GM18517 (cell line): Measurements from ENCODE around the gene MMP14.
"Not testable (repeated sequence)": the region's sequence is repeated elsewhere in the genome, so short reads cannot be mapped to it uniquely, and the experiment has no call there.

Source experiments
- ATAC-seq: cut with Tn5 transposase; IDR thresholded peaks from one replicate; pipeline ENCODE4 v1.9.1; 2021; ENCODE audit warnings: mild to moderate bottlenecking, moderate library complexity; ENCODE audit not compliant: unreplicated experiment

MMP14 gene

GRCh38 chr14:22856428-22856827, 20.0 kb downstream of the MMP14 start:
- no peak for ATAC-seq

- ATAC-seq, result not testable (repeated sequence)
These were observed 24.0 kb downstream of the MMP14 start for GRCh38 chr14:22860377-22860776.

- ATAC-seq, result no peak
These were observed 25.3 kb downstream of the MMP14 start for GRCh38 chr14:22861651-22862050.

DNA sequence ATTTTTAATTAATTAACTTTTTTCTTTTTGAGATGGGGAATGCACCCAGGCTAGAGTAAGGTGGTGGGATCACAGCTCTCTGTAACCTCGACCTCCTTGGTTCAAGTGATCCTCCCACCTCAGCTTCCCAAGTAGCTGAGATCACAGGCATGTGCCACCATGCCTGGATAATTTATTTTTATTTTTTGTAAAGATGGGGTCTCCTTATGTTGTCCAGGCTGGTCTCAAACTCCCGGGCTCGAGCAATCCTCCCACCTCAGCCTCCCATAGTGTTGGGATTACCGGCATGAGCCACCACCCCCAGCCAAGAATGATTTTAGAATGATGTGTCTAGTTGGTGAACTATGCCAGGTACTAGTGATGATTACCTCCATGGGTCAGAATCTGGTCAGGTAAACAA, 28.6 kb downstream of the MMP14 start:
- ATAC-seq, result no peak

GRCh38 chr14:22865424-22866405, 29.3 kb downstream of the MMP14 start:
- ATAC-seq, result no peak

DNA sequence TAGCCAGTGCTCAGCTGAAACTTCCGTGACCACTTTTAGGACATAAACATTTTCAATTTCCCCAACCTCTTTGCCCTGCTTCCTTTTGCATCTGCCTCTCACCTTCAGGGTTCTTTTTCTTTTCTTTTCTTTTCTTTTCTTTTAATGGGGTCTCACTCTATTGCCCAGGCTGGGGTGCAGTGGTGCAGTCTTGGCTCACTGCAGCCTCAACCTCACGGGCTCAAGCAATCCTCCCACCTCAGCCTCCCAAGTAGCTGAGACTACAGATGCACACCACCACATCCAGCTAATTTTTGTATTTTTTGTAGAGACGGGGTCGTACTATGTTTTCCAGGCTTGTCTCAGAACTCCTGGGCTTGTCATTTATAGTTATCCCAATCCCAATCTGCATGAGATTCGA, 30.5 kb downstream of the MMP14 start:
- no peak for ATAC-seq

GRCh38 chr14:22870811-22871223, 34.4 kb downstream of the MMP14 start:
- peak; percentile 49 for ATAC-seq

- peak; percentile 73 for ATAC-seq
These were observed 35.0 kb downstream of the MMP14 start, which contains the start of gene LRP10 for GRCh38 chr14:22871224-22872032. Gene LRP10 (plus strand): TSS chr14:22871740. CDS start chr14:22872304, 564 bp downstream.

- ATAC-seq, result peak; percentile 2
These were observed 35.8 kb downstream of the MMP14 start for GRCh38 chr14:22872033-22872832.

DNA sequence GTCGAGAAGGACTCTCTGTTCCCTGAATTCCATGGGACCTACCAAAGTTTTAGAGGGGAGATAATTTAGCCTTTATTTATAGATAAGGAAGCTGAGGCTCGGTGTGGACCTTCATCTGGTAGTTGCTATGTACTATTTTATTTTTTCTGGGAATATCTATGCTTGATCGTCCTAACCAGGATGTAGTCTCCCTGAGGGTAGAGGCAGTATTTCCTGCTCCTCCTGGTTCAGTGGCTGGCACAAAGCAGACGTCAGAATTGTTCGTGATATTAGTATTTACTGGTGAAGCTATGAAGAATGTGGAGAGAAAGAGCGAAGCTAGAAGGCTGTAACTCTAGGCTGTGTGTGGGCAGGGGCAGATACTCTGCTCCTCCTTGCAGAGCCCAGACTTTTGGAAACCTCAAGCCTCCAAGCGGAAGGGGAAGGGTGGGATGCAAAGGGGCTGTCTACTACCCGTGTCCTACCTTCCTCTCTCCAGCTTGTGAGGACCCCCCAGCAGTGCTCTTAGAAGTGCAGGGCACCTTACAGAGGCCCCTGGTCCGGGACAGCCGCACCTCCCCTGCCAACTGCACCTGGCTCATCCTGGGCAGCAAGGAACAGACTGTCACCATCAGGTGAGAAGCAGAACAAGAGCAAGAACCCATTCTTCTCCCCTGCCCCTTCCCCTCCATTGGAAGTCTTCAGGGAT, 36.6 kb downstream of the MMP14 start:
- no peak for ATAC-seq

GRCh38 chr14:22875003-22875747, 38.8 kb downstream of the MMP14 start:
- no peak for ATAC-seq

DNA sequence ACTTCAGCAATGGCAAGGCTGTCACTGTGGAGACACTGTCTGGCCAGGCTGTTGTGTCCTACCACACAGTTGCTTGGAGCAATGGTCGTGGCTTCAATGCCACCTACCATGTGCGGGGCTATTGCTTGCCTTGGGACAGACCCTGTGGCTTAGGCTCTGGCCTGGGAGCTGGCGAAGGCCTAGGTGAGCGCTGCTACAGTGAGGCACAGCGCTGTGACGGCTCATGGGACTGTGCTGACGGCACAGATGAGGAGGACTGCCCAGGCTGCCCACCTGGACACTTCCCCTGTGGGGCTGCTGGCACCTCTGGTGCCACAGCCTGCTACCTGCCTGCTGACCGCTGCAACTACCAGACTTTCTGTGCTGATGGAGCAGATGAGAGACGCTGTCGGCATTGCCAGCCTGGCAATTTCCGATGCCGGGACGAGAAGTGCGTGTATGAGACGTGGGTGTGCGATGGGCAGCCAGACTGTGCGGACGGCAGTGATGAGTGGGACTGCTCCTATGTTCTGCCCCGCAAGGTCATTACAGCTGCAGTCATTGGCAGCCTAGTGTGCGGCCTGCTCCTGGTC, 39.4 kb downstream of the MMP14 start:
- ATAC-seq, result no peak

DNA sequence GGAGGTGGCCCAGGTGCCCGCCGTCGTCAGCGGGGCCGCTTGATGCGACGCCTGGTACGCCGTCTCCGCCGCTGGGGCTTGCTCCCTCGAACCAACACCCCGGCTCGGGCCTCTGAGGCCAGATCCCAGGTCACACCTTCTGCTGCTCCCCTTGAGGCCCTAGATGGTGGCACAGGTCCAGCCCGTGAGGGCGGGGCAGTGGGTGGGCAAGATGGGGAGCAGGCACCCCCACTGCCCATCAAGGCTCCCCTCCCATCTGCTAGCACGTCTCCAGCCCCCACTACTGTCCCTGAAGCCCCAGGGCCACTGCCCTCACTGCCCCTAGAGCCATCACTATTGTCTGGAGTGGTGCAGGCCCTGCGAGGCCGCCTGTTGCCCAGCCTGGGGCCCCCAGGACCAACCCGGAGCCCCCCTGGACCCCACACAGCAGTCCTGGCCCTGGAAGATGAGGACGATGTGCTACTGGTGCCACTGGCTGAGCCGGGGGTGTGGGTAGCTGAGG, 40.7 kb downstream of the MMP14 start:
- ATAC-seq, result no peak

DNA sequence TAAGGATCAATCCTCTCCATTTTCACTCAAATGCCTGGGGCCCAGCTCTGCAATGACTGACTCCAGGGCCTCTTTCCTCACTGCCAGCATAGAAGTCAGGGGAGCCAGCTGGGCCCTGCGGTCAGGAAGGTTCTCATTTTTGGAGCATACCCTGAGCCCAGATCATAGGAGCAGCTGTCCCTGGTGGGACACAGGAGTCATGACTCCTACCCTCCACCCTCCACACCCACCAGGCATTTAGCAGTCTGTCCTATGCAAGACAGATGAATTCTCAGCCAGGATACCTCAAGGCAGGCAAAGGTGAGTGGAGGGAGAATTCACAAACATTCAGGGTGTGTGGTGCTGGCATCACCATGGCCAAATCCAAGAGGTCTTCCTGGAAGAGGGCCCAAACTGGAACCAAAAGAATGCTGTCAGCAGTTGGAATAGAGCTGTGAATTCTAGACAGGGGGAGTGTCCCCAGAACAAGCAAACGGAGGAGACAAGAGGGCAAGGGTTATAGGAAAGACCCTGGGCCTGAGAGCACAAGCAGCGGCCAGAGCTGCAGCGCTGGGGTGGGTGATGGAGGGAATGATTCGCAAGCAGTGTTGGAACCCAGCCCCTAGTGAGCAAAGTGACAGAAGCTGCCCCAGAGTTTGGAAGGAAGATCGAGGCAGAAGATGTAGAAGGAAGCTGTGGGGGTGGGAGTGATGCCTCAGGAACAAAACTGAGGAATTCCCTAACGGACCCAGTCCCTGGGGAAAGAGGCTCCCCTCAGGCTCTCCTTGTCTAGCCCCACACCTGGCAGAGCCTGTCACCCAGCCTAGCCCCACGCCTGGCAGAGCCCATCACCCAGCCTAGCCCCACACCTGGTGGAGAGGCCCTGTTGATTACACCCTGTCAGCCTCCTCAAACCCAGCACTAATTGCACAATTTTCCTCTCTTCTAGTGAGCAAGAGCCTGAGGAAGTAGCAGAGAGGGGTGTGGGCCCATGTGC, 42.2 kb downstream of the MMP14 start:
- ATAC-seq, result no peak

DNA sequence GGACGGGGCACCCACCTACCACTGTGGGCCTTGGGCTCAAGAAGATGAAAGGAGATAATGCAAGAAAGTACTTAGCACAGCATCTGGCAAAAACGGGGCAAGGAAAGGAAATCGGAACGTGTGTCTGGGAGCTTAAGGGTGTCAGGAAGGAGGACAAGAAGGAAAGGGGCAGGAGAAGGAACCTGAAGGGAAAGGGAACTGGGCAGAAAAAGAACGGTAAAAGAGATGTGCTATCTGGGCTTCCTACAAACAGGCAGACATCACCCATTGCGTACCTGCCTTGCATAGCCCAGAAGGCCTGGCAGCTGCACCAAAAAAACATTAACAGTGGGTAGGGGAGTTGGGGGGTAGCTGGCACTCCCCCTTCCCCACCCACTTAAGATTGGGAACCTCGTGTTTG, 45.7 kb downstream of the MMP14 start:
- no peak for ATAC-seq

GRCh38 chr14:22882529-22883172, 46.3 kb downstream of the MMP14 start:
- ATAC-seq, result no peak
